DOHH2 (cell line): ENCODE measurements around the gene FAU.
"Not testable (repeated sequence)": the region's sequence is repeated elsewhere in the genome, so short reads cannot be mapped to it uniquely, and the experiment has no call there.

Experiments
- EZH2phosphoT487 ChIP-seq: fragments of 200-600 bp; sonication (generic); IDR thresholded peaks from 2 replicates; pipeline ENCODE4 v1.6.1; 2017; ENCODE audit warnings: borderline replicate concordance, mild to moderate bottlenecking, antibody characterized with exemption, low read length, moderate library complexity, mixed read lengths
- TF ChIP-seq, protein P1 (sequence below): fragments of 200-600 bp; sonication (generic); IDR thresholded peaks from one replicate; pipeline ENCODE4 v1.5.1; 2014; ENCODE audit warnings: antibody characterized with exemption, mild to moderate bottlenecking, low read depth, low read length; ENCODE audit not compliant: poor library complexity, severe bottlenecking

- TF ChIP-seq, protein P1, sequence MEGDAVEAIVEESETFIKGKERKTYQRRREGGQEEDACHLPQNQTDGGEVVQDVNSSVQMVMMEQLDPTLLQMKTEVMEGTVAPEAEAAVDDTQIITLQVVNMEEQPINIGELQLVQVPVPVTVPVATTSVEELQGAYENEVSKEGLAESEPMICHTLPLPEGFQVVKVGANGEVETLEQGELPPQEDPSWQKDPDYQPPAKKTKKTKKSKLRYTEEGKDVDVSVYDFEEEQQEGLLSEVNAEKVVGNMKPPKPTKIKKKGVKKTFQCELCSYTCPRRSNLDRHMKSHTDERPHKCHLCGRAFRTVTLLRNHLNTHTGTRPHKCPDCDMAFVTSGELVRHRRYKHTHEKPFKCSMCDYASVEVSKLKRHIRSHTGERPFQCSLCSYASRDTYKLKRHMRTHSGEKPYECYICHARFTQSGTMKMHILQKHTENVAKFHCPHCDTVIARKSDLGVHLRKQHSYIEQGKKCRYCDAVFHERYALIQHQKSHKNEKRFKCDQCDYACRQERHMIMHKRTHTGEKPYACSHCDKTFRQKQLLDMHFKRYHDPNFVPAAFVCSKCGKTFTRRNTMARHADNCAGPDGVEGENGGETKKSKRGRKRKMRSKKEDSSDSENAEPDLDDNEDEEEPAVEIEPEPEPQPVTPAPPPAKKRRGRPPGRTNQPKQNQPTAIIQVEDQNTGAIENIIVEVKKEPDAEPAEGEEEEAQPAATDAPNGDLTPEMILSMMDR = not testable (repeated sequence)
- not testable (repeated sequence) for TF ChIP-seq EZH2phosphoT487
These were observed 2.9 kb downstream of the FAU start for GRCh38 chr11:65118891-65119669.
